Measurements from ENCODE around the gene OR12D3. TPM values are rescaled to one million over a fixed set of nuclear protein-coding genes. Genes with fewer than 3 reads are reported as not detected.

Gene OR12D3
- total RNA-seq (not detected), polyA plus RNA-seq (not detected)
- long read RNA-seq, donor 1: 0 reads
- long read RNA-seq, donor 2: 0 reads
- long read RNA-seq, donor 3: 0 reads

- Histone ChIP-seq H3K27ac (no peak within 1 kb of the TSS), H3K9me3 (no peaks in the 10 kb centered on the region), H3K27me3 (no peaks in the 10 kb centered on the region), H3K4me3 (no peak within 1 kb of the TSS), H3K36me3 (no peaks in the 10 kb centered on the region), H3K4me1 (ENCODE audit: insufficient read depth) (no peaks in the 10 kb centered on the region)
- intact Hi-C loops (cut with DNase I): no loop called here
- 82 to 93% (median 86%) methylated on average over 1 of the region's 1 CpG for WGBS, 3 donors
- TF ChIP-seq EP300 (IDR thresholded peaks at IDR 0.05): no peak
- TF ChIP-seq POLR2A (IDR thresholded peaks at IDR 0.05): no peak
- no peak for TF ChIP-seq CTCF (IDR thresholded peaks at IDR 0.05)
- DNase-seq: no peak
These were observed at the start of gene OR12D3 for GRCh38 chr6:29375191-29375590. Gene OR12D3 (minus strand): TSS chr6:29375291. CDS start chr6:29375287, 4 bp downstream.

- DNase-seq: no peak
- TF ChIP-seq POLR2A (IDR thresholded peaks at IDR 0.05) (no peak), EP300 (IDR thresholded peaks at IDR 0.05) (no peak), CTCF (IDR thresholded peaks at IDR 0.05) (no peak)
- Histone ChIP-seq H3K4me3 (no peak overlapping the region), H3K4me1 (ENCODE audit: insufficient read depth) (no peaks in the 10 kb centered on the region), H3K27me3 (no peaks in the 10 kb centered on the region), H3K27ac (no peak overlapping the region), H3K36me3 (no peaks in the 10 kb centered on the region), H3K9me3 (no peaks in the 10 kb centered on the region)
- intact Hi-C loops (cut with DNase I): no loop called here
- 44 to 51% (median 49%) methylated on average over 2 of the region's 2 CpGs for WGBS, 3 donors
These were observed 49.5 kb upstream of the OR12D3 start for GRCh38 chr6:29424575-29424974.

- intact Hi-C loops (cut with DNase I): no loop called here
- Histone ChIP-seq H3K4me3 (no peak overlapping the region), H3K4me1 (ENCODE audit: insufficient read depth) (no peaks in the 10 kb centered on the region), H3K27ac (no peak overlapping the region), H3K9me3 (no peaks in the 10 kb centered on the region), H3K27me3 (no peaks in the 10 kb centered on the region), H3K36me3 (no peaks in the 10 kb centered on the region)
- TF ChIP-seq POLR2A (IDR thresholded peaks at IDR 0.05) (no peak), EP300 (IDR thresholded peaks at IDR 0.05) (no peak), CTCF (IDR thresholded peaks at IDR 0.05) (no peak)
- 73 to 94% (median 85%) methylated on average over 2 of the region's 2 CpGs for WGBS, 3 donors
- no peak for DNase-seq
These were observed 49.1 kb upstream of the OR12D3 start for GRCh38 chr6:29424168-29424567.

- Histone ChIP-seq H3K36me3 (no peaks in the 10 kb centered on the region), H3K27ac (no peak overlapping the region), H3K9me3 (no peaks in the 10 kb centered on the region), H3K4me3 (no peak overlapping the region), H3K4me1 (ENCODE audit: insufficient read depth) (no peaks in the 10 kb centered on the region), H3K27me3 (no peaks in the 10 kb centered on the region)
- WGBS, 3 donors: 67 to 77% (median 72%) methylated on average over 3 of the region's 3 CpGs
- TF ChIP-seq POLR2A (IDR thresholded peaks at IDR 0.05) (no peak), EP300 (IDR thresholded peaks at IDR 0.05) (no peak), CTCF (IDR thresholded peaks at IDR 0.05) (no peak)
- intact Hi-C loops (cut with DNase I): no loop called here
- no peak for DNase-seq
These were observed 44.4 kb upstream of the OR12D3 start for GRCh38 chr6:29419516-29419915.
